NT2/D1 (cell line): ENCODE data around the gene ZNF580.
A peak's percentile ranks its signal among the peaks of the same experiment; 100 is the strongest.

Experiments used
- DNase-seq: peaks from one replicate; pipeline ENCODE4 v3.0.0-alpha.2; 2011; ENCODE audit warnings: low read depth, low spot score
- H3K27me3 ChIP-seq: 2 replicates; pipeline ENCODE4 v1.6.0; 2011; ENCODE audit warnings: mild to moderate bottlenecking; ENCODE audit not compliant: insufficient read length, insufficient read depth
- H3K36me3 ChIP-seq: 2 replicates; pipeline ENCODE4 v1.6.1; 2011; ENCODE audit warnings: mild to moderate bottlenecking, low read length, mixed read lengths; ENCODE audit not compliant: insufficient read depth, insufficient read length
- H3K4me1 ChIP-seq: 2 replicates; pipeline ENCODE4 v1.5.1; 2011; ENCODE audit not compliant: insufficient read depth, insufficient read length
- H3K4me3 ChIP-seq: 2 replicates; pipeline ENCODE4 v1.5.1; 2011; ENCODE audit warnings: low read depth; ENCODE audit not compliant: insufficient read length
- H3K9ac ChIP-seq: 2 replicates; pipeline ENCODE4 v1.6.0; 2011; ENCODE audit warnings: low read depth; ENCODE audit not compliant: insufficient read length
- H3K9me3 ChIP-seq: 2 replicates; pipeline ENCODE4 v1.5.1; 2011; ENCODE audit warnings: mild to moderate bottlenecking, low read length; ENCODE audit not compliant: insufficient read depth
- SUZ12 ChIP-seq: IDR thresholded peaks from 2 replicates; pipeline ENCODE4 v1.6.1; 2011; ENCODE audit not compliant: insufficient read length, insufficient read depth; ENCODE audit errors: extremely low read depth
- YY1 ChIP-seq: IDR thresholded peaks from 2 replicates; pipeline ENCODE4 v1.6.1; 2011; ENCODE audit not compliant: insufficient read length, insufficient read depth
- ZNF274 ChIP-seq: IDR thresholded peaks from 2 replicates; pipeline ENCODE4 v1.6.1; 2011; ENCODE audit warnings: mild to moderate bottlenecking, low read depth, low read length

The ZNF580 gene

DNA sequence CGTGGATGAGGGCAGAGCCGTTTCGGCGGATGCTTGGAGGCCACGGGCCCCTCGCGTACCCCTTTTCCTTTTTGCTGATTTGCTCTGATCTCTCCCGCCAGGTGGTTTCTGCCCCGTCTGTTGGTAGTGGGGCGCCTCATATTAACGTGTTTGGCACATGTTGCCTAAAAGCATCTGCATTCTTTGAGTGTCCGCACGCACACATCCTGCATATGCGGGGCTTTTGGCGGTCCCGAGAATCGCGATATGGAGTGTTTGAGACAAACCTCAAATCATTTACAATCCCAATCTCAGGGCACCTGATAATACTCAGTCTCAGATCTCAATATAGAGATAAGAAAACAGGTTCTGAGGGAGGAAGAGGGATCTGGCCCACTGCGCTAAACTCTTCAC lies 14.8 kb downstream of the ZNF580 start:
- Histone ChIP-seq H3K36me3 (peaks cover 57% of the 10 kb centered on the region), H3K27me3 (no peaks in the 10 kb centered on the region), H3K9ac (peak overlapping the region; percentile 98), H3K9me3 (no peaks in the 10 kb centered on the region), H3K4me1 (peaks cover 13% of the 10 kb centered on the region), H3K4me3 (peak overlapping the region; percentile 88)
- no peak for TF ChIP-seq YY1
- no peak for TF ChIP-seq ZNF274
- TF ChIP-seq SUZ12, result no peak
- DNase-seq, result no peak

DNA sequence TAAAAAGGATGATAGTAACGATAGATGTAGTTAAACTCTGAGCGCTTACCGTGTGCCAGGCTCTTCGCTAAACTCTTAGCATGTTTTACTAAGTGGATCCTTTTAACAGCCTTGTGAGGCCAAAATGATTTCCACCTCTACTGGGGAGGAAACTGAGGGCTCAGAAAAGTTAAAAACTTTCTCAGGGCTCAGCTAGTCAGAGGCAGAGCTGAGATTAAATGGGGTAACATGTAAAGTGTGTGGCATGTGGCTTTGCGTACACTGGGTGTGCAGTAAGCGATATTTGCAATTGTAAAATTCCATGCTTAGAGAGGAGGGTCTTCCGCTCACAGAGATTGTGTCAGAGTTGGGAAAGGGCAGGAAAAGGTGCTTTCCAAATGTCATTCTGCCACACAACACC lies 15.8 kb downstream of the ZNF580 start:
- TF ChIP-seq SUZ12 (no peak), ZNF274 (no peak), YY1 (no peak)
- H3K4me1 ChIP-seq, result peaks cover 13% of the 10 kb centered on the region
- DNase-seq, result no peak
- peaks cover 65% of the 10 kb centered on the region for H3K36me3 ChIP-seq
- no peaks in the 10 kb centered on the region for H3K27me3 ChIP-seq
- peak overlapping the region; percentile 98 for H3K9ac ChIP-seq
- H3K4me3 ChIP-seq, result peak overlapping the region; percentile 88
- H3K9me3 ChIP-seq, result no peaks in the 10 kb centered on the region

DNA sequence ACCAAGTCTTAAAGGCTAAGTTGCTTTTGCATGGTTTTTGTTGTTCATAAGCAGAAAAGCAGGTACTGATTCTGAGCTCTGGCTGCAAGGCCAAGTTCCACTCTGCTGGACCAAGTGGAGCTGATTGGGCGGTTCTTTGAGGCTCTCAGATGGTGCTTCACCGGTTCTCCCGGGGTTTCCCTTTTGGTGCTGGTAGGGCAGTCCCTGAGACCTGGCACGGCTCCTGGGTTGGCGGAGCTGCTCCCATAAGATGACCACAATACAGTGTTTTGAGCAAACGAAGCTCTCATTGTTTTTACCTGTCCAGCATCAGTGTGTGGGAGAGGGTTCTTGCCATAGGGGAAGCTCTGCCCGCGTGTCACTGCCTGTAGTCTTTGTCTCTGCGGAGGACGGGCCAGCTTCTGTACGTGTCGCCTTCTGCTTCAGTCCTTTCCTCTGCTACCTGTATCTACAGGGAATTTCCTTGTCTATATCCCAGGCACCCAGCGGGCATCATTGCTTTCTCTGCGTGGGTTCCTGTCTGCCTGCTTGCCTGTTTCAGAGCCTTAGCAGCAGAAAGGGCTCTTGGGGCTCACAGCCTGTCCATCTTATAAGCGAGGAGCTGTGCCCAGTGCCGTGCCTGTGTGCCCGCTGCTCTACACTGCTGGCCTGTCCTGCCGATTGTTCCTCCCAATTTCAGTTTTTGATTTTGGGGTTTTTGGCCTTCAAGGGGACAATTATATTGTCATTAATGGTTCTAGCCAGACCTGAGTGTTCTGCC lies 16.4 kb downstream of the ZNF580 start:
- H3K9ac ChIP-seq, result peak overlapping the region; percentile 98
- TF ChIP-seq SUZ12 (no peak), YY1 (no peak), ZNF274 (no peak)
- H3K4me1 ChIP-seq, result peaks cover 13% of the 10 kb centered on the region
- H3K36me3 ChIP-seq, result peaks cover 67% of the 10 kb centered on the region
- no peaks in the 10 kb centered on the region for H3K9me3 ChIP-seq
- peak overlapping the region; percentile 88 for H3K4me3 ChIP-seq
- no peaks in the 10 kb centered on the region for H3K27me3 ChIP-seq
- no peak for DNase-seq

DNA sequence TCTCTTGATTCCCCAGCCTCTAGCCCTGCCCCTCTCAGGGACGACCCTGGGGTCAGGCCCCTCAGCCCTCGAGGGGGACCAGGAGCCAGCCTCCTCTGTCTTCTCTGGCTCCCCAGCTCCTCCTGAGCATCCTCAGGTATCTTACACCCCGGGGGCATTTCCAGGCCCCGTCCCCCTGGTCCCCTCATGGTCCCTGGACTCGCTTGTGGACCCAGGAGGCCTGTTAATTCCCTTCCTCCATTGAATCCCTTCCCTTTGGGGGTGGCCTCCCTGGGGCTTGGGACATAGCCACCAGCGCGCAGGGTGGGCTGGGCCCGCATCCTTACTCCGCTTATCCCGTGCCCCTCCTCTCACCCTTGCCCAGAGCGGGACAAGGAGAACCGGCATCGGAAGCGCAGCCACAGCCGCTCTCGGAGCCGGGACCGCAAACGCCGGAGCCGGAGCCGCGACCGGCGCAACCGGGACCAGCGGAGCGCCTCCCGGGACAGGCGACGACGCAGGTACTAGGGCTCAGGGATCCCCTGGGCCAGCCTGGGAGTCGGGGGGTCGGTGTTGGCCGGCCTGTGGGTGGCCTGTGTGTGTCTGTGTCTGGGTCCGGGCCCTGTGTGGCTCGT lies 18.2 kb downstream of the ZNF580 start:
- H3K4me3 ChIP-seq, result no peak overlapping the region
- H3K9me3 ChIP-seq, result no peaks in the 10 kb centered on the region
- DNase-seq, result no peak
- H3K4me1 ChIP-seq, result peaks cover 13% of the 10 kb centered on the region
- H3K36me3 ChIP-seq, result peaks cover 81% of the 10 kb centered on the region
- peak overlapping the region; percentile 32 for H3K9ac ChIP-seq
- H3K27me3 ChIP-seq, result no peaks in the 10 kb centered on the region
- TF ChIP-seq ZNF274, result no peak
- no peak for TF ChIP-seq YY1

DNA sequence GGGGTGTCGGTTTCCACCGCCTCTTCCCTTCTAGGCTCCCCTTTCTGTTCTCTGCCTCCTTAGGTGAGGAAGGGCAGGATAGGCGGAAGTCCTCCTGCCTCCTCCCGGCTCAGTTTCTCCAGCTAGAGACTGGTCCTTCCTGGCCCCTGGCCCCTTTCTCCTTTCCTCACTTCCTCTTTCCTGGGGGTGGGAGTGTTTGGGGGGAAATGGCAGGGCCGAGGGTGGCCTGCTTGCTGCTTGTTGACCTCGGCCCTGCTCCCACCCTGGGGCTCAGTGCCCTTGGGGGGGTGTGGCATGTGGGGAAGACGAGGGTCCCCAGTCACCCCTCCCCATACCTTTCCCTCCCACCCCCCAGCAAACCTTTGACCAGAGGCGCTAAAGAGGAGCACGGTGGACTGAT lies 19.0 kb downstream of the ZNF580 start:
- Histone ChIP-seq H3K9ac (peak overlapping the region; percentile 32), H3K36me3 (peaks cover 88% of the 10 kb centered on the region), H3K9me3 (no peaks in the 10 kb centered on the region), H3K4me1 (peaks cover 13% of the 10 kb centered on the region), H3K4me3 (no peak overlapping the region), H3K27me3 (no peaks in the 10 kb centered on the region)
- DNase-seq, result no peak
- no peak for TF ChIP-seq ZNF274
- no peak for TF ChIP-seq SUZ12
- no peak for TF ChIP-seq YY1

DNA sequence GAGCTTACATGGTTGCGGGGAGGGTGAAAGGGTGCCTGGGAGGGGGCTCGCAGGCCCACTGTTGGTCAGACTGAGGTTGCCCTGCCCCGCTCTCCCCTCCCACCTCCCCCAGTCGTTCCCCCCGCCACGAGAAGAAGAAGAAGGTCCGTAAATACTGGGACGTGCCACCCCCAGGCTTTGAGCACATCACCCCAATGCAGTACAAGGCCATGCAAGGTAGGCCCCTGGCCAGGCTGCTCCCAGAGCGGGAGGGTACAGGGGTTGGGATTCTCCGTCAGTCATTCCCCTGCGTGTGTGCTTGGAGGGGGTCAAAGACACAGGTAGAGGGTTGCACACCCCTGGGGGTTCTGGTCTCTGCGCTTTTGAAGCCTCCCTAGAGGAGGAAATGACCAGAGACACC lies 19.6 kb downstream of the ZNF580 start:
- peaks cover 13% of the 10 kb centered on the region for H3K4me1 ChIP-seq
- H3K9ac ChIP-seq, result peak overlapping the region; percentile 32
- no peak for DNase-seq
- H3K27me3 ChIP-seq, result no peaks in the 10 kb centered on the region
- no peak for TF ChIP-seq YY1
- no peak for TF ChIP-seq ZNF274
- no peak for TF ChIP-seq SUZ12
- H3K4me3 ChIP-seq, result no peak overlapping the region
- no peaks in the 10 kb centered on the region for H3K9me3 ChIP-seq
- H3K36me3 ChIP-seq, result peaks cover 91% of the 10 kb centered on the region

DNA sequence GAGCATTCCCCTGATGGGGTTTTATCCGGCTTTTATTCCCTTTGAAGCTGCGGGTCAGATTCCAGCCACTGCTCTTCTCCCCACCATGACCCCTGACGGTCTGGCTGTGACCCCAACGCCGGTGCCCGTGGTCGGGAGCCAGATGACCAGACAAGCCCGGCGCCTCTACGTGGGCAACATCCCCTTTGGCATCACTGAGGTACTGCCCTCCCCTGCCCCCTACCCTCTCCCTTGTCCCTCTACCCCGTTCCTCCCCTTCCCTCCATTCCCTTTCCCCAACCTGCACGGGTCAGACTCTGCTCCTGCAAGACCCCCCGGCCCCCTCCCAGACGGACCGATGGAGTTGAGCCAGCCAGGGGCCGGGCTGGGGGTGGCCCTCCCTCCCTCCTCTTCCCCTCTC lies 20.2 kb downstream of the ZNF580 start:
- H3K9ac ChIP-seq, result no peak overlapping the region
- TF ChIP-seq YY1, result no peak
- TF ChIP-seq ZNF274, result no peak
- TF ChIP-seq SUZ12, result no peak
- no peaks in the 10 kb centered on the region for H3K9me3 ChIP-seq
- no peaks in the 10 kb centered on the region for H3K27me3 ChIP-seq
- H3K4me3 ChIP-seq, result no peak overlapping the region
- DNase-seq, result no peak
- peaks cover 13% of the 10 kb centered on the region for H3K4me1 ChIP-seq
- peaks cover 89% of the 10 kb centered on the region for H3K36me3 ChIP-seq
